Measurements from ENCODE around the gene SIGLEC12.
"Not testable (repeated sequence)": the region's sequence is repeated elsewhere in the genome, so short reads cannot be mapped to it uniquely, and the experiment has no call there.

The SIGLEC12 gene

DNA sequence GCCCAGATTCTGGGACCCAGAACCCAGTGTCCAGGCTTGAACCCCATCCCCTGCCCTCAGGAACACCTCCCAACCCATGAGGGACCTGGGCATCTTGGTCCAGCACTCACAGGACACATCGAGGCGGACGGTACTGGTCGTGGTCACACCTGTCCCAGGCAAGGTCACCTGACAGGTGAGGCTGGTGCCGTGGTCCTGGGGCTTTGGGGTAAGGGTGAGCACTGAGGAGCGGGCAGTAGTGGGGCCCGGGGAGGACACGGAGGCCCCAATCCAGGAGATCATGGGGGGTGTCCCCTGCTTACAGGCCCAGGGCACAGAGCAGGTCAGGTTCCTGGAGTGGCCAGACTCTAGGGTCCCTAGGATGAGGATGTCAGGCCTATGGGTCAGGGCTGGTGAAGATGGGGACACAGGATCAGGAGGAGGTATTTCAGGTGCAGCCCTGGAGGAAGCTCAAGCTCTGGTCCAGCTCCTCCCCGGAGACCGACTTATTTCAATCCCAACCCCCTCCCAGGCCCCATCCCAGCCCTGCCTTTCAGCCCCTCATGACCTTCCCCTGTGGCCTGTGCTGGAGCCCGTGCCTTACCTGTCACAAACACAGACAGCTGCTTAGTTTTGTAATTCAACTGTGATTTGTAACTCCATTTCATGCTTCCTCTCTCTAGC lies 44.1 kb downstream of the SIGLEC12 start:
- DNase-seq: no peak

DNA sequence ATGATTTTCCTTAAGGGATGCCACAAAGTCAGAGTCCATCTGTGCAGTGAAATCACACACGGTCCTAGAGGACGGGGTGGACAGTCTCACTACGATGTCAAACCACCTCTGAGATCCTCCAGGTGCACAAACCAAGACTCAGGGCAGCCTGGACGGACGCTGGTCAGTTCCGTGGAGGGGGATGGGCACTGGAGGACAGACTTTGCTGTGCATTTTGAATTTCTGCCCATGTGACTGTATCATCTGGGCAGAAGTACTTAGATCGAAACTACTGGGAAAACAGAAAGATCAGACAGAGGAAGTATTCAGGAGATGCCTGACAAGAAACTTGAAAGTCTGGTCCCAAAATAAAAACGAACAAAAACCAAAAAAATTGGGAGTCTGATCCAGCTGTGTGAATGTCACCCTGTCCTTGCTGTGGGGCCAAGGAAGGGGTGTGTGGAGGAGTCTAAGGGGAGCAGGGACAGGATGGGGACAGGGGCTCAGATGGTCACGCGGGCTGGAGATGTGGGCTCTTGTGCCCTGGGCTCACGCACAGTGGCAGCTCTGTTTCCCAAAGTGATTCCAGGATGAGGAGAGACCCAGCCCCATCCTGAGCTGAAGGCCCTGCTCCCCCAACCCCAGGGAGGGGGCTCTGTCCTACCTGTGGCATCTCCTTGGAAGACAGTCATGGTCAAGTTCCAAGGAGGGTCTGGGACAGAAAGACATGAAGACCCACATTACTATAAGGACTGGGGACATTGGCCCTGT lies 44.9 kb downstream of the SIGLEC12 start:
- no peak for DNase-seq

DNA sequence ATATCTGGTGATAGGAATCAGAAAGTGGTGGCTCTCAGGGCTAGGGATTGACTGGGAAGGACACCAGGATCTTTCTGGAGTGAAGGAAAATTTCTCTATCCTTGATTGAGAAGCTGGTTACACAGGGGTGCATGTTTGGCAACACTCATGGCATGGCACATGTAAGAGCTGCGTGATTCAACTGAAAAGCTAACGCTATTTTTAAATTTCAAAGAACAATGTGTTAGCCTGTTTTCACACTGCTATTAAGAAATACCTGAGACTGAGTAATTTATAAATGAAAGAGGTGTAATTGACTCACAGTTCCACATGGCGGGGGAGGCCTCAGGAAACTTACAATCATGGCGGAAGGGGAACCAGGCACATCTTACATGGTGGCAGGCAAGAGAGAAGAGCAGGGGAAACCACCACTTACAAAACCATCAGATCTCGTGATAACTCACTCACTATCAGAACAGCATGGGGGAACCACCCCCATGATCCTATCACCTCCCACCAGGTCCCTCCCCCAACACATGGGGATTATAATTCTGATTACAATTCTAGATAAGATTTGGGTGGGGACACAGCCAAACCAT lies 50.8 kb downstream of the SIGLEC12 start:
- no peak for DNase-seq

DNA sequence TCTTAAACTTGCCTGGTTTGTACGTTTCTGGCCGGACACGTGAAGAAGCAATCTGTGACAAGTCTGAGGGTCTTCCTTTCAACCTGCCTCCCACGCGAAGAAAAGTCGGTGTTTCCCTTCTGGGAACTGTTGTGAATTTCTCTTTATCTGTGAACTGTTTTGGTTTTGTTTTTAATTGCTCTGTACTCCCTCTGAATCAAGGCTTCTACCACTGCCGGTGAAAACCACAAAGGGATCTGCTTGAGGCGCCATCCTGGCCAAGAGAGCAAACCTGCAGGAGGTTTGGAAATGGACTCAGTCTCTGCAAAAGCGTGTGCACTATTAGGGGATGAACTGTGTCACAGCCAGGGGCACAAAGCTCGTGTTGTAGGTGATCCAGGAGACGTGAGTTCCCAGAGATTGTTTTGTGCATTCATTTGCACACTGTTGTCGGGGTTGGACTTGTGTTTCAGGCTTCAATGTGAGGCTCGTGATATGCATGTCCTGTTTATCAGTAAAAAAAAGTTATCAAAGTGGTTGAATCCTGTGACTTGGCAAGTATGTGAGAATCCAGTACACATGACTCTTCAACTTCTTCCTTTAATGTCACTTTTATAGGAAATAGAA lies 53.1 kb downstream of the SIGLEC12 start:
- no peak for DNase-seq

DNA sequence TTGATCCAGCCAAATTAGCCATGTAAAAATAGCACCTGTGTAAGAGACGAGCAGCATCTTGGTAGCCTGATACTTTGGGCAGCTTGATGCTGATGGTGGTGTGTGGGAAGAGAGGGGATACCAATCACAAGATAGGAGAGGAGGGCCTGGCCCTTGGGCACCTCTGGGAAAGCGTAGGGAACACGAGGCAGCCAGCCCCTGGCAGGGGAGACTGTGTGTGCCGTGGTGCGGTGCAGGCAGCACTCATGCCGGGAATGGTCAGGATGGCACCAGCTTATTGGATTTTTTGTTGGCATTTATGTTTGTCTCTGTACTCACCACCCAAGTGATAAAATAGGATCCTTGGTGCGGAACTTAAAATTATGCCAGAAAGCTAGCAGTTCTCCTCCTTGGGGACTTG lies 53.6 kb downstream of the SIGLEC12 start:
- no peak for DNase-seq

DNA sequence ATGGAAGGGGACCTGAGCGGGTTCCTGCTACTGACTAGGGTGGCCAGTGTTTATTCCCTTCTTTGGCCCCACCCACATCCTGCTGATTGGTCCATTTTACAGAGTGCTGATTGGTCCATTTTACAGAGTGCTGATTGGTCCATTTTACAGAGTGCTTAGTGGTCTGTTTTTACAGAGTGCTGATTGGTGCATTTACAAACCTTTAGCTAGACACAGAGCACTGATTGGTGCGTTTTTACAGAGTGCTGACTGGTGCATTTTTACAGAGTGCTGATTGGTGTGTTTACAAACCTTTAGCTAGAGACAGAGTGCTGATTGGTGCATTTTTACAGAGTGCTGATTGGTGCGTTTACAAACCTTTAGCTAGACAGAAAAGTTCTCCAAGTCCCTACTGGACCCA lies 54.1 kb downstream of the SIGLEC12 start:
- DNase-seq: not testable (repeated sequence)

DNA sequence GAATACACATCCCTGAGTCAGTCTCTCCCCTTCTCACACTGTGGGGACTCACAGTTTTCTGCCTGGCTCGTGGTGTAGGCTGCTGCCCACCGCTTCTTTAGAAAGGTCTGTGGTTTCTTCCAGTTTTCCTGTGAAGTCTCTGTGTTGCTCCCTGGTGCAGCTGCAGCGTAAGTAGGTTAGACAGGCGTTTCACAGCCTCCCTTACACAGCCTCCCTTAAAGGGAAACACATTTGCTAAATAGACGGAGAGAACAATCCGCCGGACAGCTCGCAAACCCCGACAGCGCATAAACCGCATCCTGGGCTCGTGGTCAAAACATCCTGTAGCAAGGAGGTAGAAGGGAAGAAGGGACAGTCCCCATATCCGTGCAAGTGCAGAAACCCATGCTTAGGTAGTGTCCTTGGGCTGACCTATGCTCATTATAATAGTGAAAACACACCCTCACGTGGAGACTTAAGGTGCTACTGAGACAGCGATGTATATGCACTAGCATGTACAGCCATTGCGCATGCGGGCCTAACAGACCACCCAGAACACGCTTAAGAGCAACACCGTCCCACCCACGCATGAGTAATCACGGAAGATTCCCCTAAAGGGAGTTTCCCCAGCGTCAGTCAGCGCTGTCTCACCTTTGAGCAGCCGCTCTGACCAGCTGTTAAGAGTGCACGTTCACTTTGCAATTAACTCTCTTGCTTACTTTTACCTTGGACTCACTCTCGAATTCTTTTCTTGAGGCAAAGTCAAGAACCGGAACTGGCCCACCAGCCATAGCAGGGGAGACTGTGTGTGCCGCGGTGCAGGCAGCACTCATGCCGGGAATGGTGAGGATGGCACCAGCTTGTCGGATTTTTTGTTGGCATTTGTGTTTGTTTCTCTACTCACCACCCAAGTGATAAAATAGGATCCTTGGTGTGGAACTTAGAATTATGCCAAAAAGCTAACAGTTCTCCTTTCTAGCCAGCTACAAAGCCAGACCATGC lies 59.9 kb downstream of the SIGLEC12 start:
- no peak for DNase-seq

All from islet precursor cell (in vitro differentiated cells).